OCI-LY7 (cell line): ENCODE measurements around the gene CMTM6. TPM values are rescaled to one million over a fixed set of nuclear protein-coding genes. Genes with fewer than 3 reads are reported as not detected.

Source experiments
- BruUV-seq: library from RNA; stranded (reverse); fragments of 400-500 nt; replicated peaks from 2 replicates; lab custom pipeline; 2021; lab: Mats Ljungman, UMichigan
- CTCF ChIA-PET: fragments of 300-600 bp; sonication (Branson Sonifier 250); formaldehyde crosslinking; loops from one replicate; lab custom pipeline; 2022; ENCODE audit warnings: antibody characterized with exemption; ENCODE audit not compliant: unreplicated experiment; lab: Charles Lee
- POLR2A ChIA-PET: fragments of 300-600 bp; sonication (Branson Sonifier 250); formaldehyde crosslinking; loops from one replicate; lab custom pipeline; 2022; ENCODE audit warnings: antibody characterized with exemption; lab: Charles Lee
- DNase-seq: peaks from one replicate; pipeline ENCODE4 v3.0.0-alpha.2; 2015; ENCODE audit warnings: low spot score
- H2AFZ ChIP-seq: fragments of 200-600 bp; sonication (generic), shearing (Covaris generic); 2 replicates; pipeline ENCODE4 v1.6.1; 2014; ENCODE audit warnings: mild to moderate bottlenecking, antibody characterized with exemption, low read length, moderate library complexity
- H3K27ac ChIP-seq: fragments of 200-600 bp; sonication (generic); 2 replicates; pipeline ENCODE4 v1.5.1; 2014; ENCODE audit warnings: mixed run types, low read depth, mild to moderate bottlenecking, moderate library complexity, low read length, inconsistent platforms; ENCODE audit not compliant: poor library complexity, severe bottlenecking
- H3K36me3 ChIP-seq: fragments of 200-600 bp; sonication (generic); 2 replicates; pipeline ENCODE4 v1.6.1; 2014; ENCODE audit warnings: mild to moderate bottlenecking, antibody characterized with exemption, low read length, moderate library complexity, mixed read lengths; ENCODE audit not compliant: insufficient read depth
- H3K4me1 ChIP-seq: fragments of 200-600 bp; sonication (generic); 2 replicates; pipeline ENCODE4 v1.5.1; 2014; ENCODE audit warnings: mild to moderate bottlenecking, low read length; ENCODE audit not compliant: insufficient read depth, poor library complexity, severe bottlenecking
- H3K4me2 ChIP-seq: fragments of 200-600 bp; sonication (generic); 2 replicates; pipeline ENCODE4 v1.6.1; 2014; ENCODE audit warnings: mild to moderate bottlenecking, low read length
- H3K4me3 ChIP-seq: fragments of 200-600 bp; sonication (generic); 2 replicates; pipeline ENCODE4 v1.5.1; 2014; ENCODE audit warnings: mild to moderate bottlenecking, low read depth, low read length; ENCODE audit not compliant: poor library complexity, severe bottlenecking
- H3K79me2 ChIP-seq: fragments of 200-600 bp; sonication (generic); 2 replicates; pipeline ENCODE4 v1.6.1; 2016; ENCODE audit warnings: low read depth, mild to moderate bottlenecking, low read length, moderate library complexity, mixed read lengths; ENCODE audit not compliant: insufficient read depth
- H3K9me2 ChIP-seq: fragments of 200-600 bp; sonication (generic); 2 replicates; pipeline ENCODE4 v1.6.1; 2016; ENCODE audit warnings: mild to moderate bottlenecking, low read length, mixed read lengths; ENCODE audit not compliant: insufficient read depth
- H3K9me3 ChIP-seq: fragments of 200-600 bp; sonication (generic); 2 replicates; pipeline ENCODE4 v1.6.1; 2014; ENCODE audit warnings: mild to moderate bottlenecking, mixed run types, low read length, mixed read lengths
- H4K20me1 ChIP-seq: fragments of 200-600 bp; sonication (generic); 2 replicates; pipeline ENCODE4 v1.6.1; 2014; ENCODE audit warnings: mild to moderate bottlenecking, antibody characterized with exemption, low read length, moderate library complexity, mixed read lengths; ENCODE audit not compliant: insufficient read depth
- CTCF ChIP-seq: fragments of 200-600 bp; sonication (generic); conservative IDR thresholded peaks from 2 replicates; pipeline ENCODE4 v1.5.1; 2014; ENCODE audit warnings: mild to moderate bottlenecking, antibody characterized with exemption, low read length, moderate library complexity, mixed read lengths
- EZH2phosphoT487 ChIP-seq: fragments of 200-600 bp; sonication (generic); IDR thresholded peaks from 2 replicates; pipeline ENCODE4 v1.6.1; 2018; ENCODE audit warnings: low read depth, borderline replicate concordance, mild to moderate bottlenecking, mixed run types, antibody characterized with exemption, low read length, moderate library complexity, mixed read lengths
- intact Hi-C: fragments of 100-400 bp; cut with micrococcal nuclease; formaldehyde crosslinking; loops from one replicate; pipeline ENCODE4 v1.10.0; 2022; ENCODE audit not compliant: unreplicated experiment
- total RNA-seq, 2 experiments: library from RNA; depleted of rRNA in 1 of 2; stranded (reverse); fragments of >200 nt in 1 of 2; shearing (Covaris generic) in 1 of 2; gene quantifications; 2 replicates each; pipeline ENCODE4 v1.2.3, GENCODE V29; 2014 to 2022

The CMTM6 gene
- total RNA-seq, 2 experiments from 2014 or later: 26.2 to 36.0 TPM

- Histone ChIP-seq H3K4me1 (peaks cover 99% of the 10 kb centered on the region), H4K20me1 (no peaks in the 10 kb centered on the region), H3K36me3 (no peaks in the 10 kb centered on the region), H3K4me3 (peak overlapping the region; percentile 19), H3K27ac (peak overlapping the region; percentile 24), H2AFZ (no peak overlapping the region), H3K9me2 (no peaks in the 10 kb centered on the region), H3K79me2 (no peaks in the 10 kb centered on the region; the same call in 1 of the 2 replicates), H3K4me2 (peak overlapping the region; percentile 61), H3K9me3 (no peaks in the 10 kb centered on the region)
- intact Hi-C loops: loop anchor here (10.0 kb wide), 2 partner anchors 901 to 1831 kb away; partner anchors contain the start of genes STT3B and TGFBR2
- TF ChIP-seq CTCF: peak; percentile 38
- no peak for TF ChIP-seq EZH2phosphoT487
- CTCF ChIA-PET: interaction anchor here (1.3 to 1.5 kb wide), 2 partner anchors 11 to 13 kb away, joined by 4 to 5 read pairs; no protein-coding TSS in a partner anchor
- no TSS peak for BruUV-seq
- peak; percentile 57 for DNase-seq
- POLR2A ChIA-PET: interaction anchor here (0.6 to 10.0 kb wide), 6 partner anchors 8 to 354 kb away, joined by 3 to 101 read pairs (median 4); no protein-coding TSS in a partner anchor
These were observed 66.5 kb downstream of the CMTM6 start for GRCh38 chr3:32435911-32436815.

GRCh38 chr3:32434206-32434605 is 68.4 kb downstream of the CMTM6 start:
- Histone ChIP-seq H3K79me2 (no peaks in the 10 kb centered on the region; the same call in 1 of the 2 replicates), H2AFZ (no peak overlapping the region), H4K20me1 (no peaks in the 10 kb centered on the region), H3K9me3 (no peaks in the 10 kb centered on the region), H3K4me1 (peaks cover 99% of the 10 kb centered on the region), H3K9me2 (no peaks in the 10 kb centered on the region), H3K4me3 (no peak overlapping the region), H3K36me3 (no peaks in the 10 kb centered on the region), H3K27ac (no peak overlapping the region), H3K4me2 (no peak overlapping the region)
- POLR2A ChIA-PET: interaction anchor here (0.7 to 2.4 kb wide), 5 partner anchors 9 to 1786 kb away, joined by 3 to 13 read pairs (median 7); no protein-coding TSS in a partner anchor
- TF ChIP-seq CTCF (no peak), EZH2phosphoT487 (no peak)
- CTCF ChIA-PET: interaction anchor here (2.2 kb wide), 1 partner anchor 11 kb away, joined by 12 read pairs; no protein-coding TSS in a partner anchor
- BruUV-seq: no TSS peak
- no peak for DNase-seq
- intact Hi-C loops: loop anchor here (10.0 kb wide), 2 partner anchors 899 to 1829 kb away; partner anchors contain the start of genes STT3B and TGFBR2
